ENCODE measurements around the gene DDRGK1. TPM values are rescaled to one million over a fixed set of nuclear protein-coding genes. Genes with fewer than 3 reads are reported as not detected.
A peak's percentile ranks its signal among the peaks of the same experiment; 100 is the strongest.

Gene DDRGK1
- polyA plus RNA-seq, 2 of the 4 experiments (the other 2 are of a cell fraction), result 87.4 to 120 TPM

DNA sequence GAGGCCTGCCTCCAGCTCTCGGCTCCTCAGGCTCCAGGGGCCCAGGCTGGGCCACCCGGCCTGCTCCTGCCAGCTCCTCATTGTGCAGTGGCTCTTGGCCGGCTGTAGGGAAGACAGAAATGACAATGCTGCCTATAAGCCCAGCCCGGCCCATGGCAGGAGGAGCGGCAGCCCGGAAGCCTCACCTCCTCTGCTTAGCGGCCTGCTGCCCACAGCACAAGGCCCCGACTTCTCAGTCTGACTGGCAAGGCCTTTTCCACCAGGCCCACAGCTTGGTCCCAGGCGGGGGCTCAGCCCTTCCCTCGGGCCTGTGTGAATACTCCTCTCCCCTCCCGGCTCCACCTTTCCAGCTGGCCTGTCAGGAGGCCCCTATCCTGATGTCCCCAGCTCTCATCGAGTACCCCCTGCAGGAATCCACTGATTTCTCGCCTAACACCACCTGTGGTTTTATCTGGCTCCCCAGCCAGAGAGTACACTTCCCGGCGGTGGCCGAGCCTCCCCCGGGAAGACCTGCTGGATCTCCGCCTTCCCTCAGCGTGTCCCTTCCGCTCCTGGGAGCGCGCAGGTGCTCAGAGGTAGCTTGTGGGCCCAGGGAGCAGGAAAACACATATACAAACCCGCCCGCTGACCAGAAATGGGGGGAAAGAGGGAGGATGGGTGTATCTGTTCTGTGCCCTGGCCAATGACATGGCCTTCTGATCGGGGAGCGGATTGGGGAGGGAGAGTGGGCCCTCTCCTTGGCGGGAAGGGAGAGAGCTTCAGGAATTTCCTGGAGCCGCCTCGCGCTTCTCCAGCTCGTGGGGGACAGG lies 963 bp downstream of the DDRGK1 start:
- ChIA-PET CTCF (interaction anchor here (0.7 to 1.3 kb wide), 5 partner anchors 12 to 150 kb away, joined by 3 to 4 read pairs (median 3); no protein-coding TSS in a partner anchor), POLR2A (interaction anchor here (1.1 kb wide), 1 partner anchor 22 kb away, joined by 4 read pairs; no protein-coding TSS in a partner anchor)
- WGBS (ENCODE audit: missing lambda C conversion rate), result 8% methylated on average over 29 of the region's 31 CpGs
- DNase-seq (ENCODE audit: low read depth in 1 of 2, low spot score in 1 of 2) (no peak), FAIRE-seq (no peak), ATAC-seq (peak; percentile 16 to 55; a peak in 5 of 6 replicates)
- Histone ChIP-seq H3K9me3 (no peaks in the 10 kb centered on the region), H3K4me1 (peaks cover 14% of the 10 kb centered on the region), H3K4me3 (peak overlapping the region; percentile 86), H3K4me2 (peak overlapping the region; percentile 96), H3K27ac (peak overlapping the region; percentile 94)
- TF ChIP-seq KDM5A (IDR thresholded peaks at IDR 0.05), result 0 out of 2 replicates have a peak, but pooled peaks have one; percentile 15
- 0 out of 2 replicates have a peak, but pooled peaks have one; percentile 7 for TF ChIP-seq GATA3 (IDR thresholded peaks at IDR 0.05; ENCODE audit: borderline replicate concordance)
- no peak for TF ChIP-seq NPAS2 (CRISPR knock-in tag; IDR thresholded peaks at IDR 0.05; ENCODE audit: borderline replicate concordance)
- TF ChIP-seq, protein P1, sequence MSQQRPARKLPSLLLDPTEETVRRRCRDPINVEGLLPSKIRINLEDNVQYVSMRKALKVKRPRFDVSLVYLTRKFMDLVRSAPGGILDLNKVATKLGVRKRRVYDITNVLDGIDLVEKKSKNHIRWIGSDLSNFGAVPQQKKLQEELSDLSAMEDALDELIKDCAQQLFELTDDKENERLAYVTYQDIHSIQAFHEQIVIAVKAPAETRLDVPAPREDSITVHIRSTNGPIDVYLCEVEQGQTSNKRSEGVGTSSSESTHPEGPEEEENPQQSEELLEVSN (IDR thresholded peaks at IDR 0.05; ENCODE audit: borderline replicate concordance, low read depth), result peak; percentile 8; the same call in 1 of the 2 replicates
- TF ChIP-seq JUNB (IDR thresholded peaks at IDR 0.05), result no peak
- no peak for TF ChIP-seq CHD2 (IDR thresholded peaks at IDR 0.05; ENCODE audit: low read length, partially characterized antibody)
- TF ChIP-seq ZSCAN20 (CRISPR knock-in tag; IDR thresholded peaks at IDR 0.05), result no peak
- TF ChIP-seq FOSB (CRISPR knock-in tag; IDR thresholded peaks at IDR 0.05), result 0 out of 2 replicates have a peak, but pooled peaks have one; percentile 25
- no peak for TF ChIP-seq CBX8 (IDR thresholded peaks at IDR 0.05)
- TF ChIP-seq CHD4 (IDR thresholded peaks at IDR 0.05; ENCODE audit: borderline replicate concordance), result no peak
- TF ChIP-seq POLR2A (IDR thresholded peaks at IDR 0.05; ENCODE audit: low read length), result peak; percentile 22; the same call in 1 of the 2 replicates
- no peak; a peak in 1 of 5 replicates for TF ChIP-seq EP300 (IDR thresholded peaks at IDR 0.05)
- TF ChIP-seq, protein P2, sequence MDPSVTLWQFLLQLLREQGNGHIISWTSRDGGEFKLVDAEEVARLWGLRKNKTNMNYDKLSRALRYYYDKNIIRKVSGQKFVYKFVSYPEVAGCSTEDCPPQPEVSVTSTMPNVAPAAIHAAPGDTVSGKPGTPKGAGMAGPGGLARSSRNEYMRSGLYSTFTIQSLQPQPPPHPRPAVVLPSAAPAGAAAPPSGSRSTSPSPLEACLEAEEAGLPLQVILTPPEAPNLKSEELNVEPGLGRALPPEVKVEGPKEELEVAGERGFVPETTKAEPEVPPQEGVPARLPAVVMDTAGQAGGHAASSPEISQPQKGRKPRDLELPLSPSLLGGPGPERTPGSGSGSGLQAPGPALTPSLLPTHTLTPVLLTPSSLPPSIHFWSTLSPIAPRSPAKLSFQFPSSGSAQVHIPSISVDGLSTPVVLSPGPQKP (IDR thresholded peaks at IDR 0.05; ENCODE audit: low read depth, low read length), result no peak
- no peak for TF ChIP-seq RAD21 (conservative IDR thresholded peaks at IDR 0.05 in 1 of 2, IDR thresholded peaks at IDR 0.05 in 1 of 2)
- TF ChIP-seq CEBPB (IDR thresholded peaks at IDR 0.05), result no peak

DNA sequence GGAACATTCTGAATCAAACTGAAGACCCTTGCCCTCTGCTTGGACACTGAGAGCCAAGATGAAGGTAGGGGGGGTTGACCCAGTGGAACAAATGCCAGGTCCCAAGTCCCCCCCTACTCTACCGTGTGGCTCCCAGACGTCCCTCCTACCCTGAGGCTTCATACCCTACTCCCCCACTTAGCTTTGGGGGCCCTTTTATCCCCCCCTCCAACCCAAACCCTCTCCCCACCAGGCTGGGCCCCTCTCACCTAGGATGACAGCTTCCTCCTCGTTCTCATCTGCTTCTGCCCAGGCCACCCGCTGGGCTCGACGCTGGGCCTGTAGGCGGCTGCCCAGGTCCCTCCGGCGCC lies 1.5 kb downstream of the DDRGK1 start:
- CTCF ChIA-PET, result interaction anchor here (0.7 to 1.3 kb wide), 5 partner anchors 11 to 149 kb away, joined by 3 to 4 read pairs (median 3); no protein-coding TSS in a partner anchor
- ATAC-seq, result no peak
- 63% methylated on average over 7 of the region's 9 CpGs for WGBS (ENCODE audit: missing lambda C conversion rate)

More for the DNA sequence above, 1.5 kb downstream of the DDRGK1 start:
- DNase-seq (ENCODE audit: low read depth in 1 of 2, low spot score in 1 of 2) (no peak), FAIRE-seq (no peak)
- POLR2A ChIA-PET, result no interaction called here
- peak overlapping the region; percentile 96 for H3K4me2 ChIP-seq
- peaks cover 8% of the 10 kb centered on the region for H3K4me1 ChIP-seq
- H3K4me3 ChIP-seq, result peak overlapping the region; percentile 86
- TF ChIP-seq, protein P3, sequence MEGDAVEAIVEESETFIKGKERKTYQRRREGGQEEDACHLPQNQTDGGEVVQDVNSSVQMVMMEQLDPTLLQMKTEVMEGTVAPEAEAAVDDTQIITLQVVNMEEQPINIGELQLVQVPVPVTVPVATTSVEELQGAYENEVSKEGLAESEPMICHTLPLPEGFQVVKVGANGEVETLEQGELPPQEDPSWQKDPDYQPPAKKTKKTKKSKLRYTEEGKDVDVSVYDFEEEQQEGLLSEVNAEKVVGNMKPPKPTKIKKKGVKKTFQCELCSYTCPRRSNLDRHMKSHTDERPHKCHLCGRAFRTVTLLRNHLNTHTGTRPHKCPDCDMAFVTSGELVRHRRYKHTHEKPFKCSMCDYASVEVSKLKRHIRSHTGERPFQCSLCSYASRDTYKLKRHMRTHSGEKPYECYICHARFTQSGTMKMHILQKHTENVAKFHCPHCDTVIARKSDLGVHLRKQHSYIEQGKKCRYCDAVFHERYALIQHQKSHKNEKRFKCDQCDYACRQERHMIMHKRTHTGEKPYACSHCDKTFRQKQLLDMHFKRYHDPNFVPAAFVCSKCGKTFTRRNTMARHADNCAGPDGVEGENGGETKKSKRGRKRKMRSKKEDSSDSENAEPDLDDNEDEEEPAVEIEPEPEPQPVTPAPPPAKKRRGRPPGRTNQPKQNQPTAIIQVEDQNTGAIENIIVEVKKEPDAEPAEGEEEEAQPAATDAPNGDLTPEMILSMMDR (IDR thresholded peaks at IDR 0.05), result no peak
- TF ChIP-seq ZSCAN20 (CRISPR knock-in tag; IDR thresholded peaks at IDR 0.05) (no peak), PHF8 (IDR thresholded peaks at IDR 0.05; ENCODE audit: borderline replicate concordance, low read depth) (no peak), NFE2L2 (conservative IDR thresholded peaks at IDR 0.05; ENCODE audit: low read length) (no peak), KDM5A (IDR thresholded peaks at IDR 0.05) (no peak), FOSL2 (IDR thresholded peaks at IDR 0.05) (no peak), FOSL2 (CRISPR knock-in tag; IDR thresholded peaks at IDR 0.05) (no peak), HOXB13 (CRISPR knock-in tag; IDR thresholded peaks at IDR 0.05; ENCODE audit: low read depth) (no peak), MAFK (IDR thresholded peaks at IDR 0.05; ENCODE audit: partially characterized antibody) (no peak), CEBPB (IDR thresholded peaks at IDR 0.05) (no peak)
- TF ChIP-seq, protein P4, sequence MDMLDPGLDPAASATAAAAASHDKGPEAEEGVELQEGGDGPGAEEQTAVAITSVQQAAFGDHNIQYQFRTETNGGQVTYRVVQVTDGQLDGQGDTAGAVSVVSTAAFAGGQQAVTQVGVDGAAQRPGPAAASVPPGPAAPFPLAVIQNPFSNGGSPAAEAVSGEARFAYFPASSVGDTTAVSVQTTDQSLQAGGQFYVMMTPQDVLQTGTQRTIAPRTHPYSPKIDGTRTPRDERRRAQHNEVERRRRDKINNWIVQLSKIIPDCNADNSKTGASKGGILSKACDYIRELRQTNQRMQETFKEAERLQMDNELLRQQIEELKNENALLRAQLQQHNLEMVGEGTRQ (IDR thresholded peaks at IDR 0.05), result no peak
- TF ChIP-seq, protein P5, sequence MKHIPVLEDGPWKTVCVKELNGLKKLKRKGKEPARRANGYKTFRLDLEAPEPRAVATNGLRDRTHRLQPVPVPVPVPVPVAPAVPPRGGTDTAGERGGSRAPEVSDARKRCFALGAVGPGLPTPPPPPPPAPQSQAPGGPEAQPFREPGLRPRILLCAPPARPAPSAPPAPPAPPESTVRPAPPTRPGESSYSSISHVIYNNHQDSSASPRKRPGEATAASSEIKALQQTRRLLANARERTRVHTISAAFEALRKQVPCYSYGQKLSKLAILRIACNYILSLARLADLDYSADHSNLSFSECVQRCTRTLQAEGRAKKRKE (CRISPR knock-in tag; IDR thresholded peaks at IDR 0.05; ENCODE audit: low read depth), result no peak
- H3K27ac ChIP-seq, result peak overlapping the region; percentile 94
- no peaks in the 10 kb centered on the region for H3K9me3 ChIP-seq
